Lower leg skin (tissue), 3 donors: ENCODE data around the gene DGAT2.

Experiments
- CTCF ChIP-seq, 3 donors: fragments of 450-650 bp; IDR thresholded peaks; one replicate each; pipeline ENCODE4 v1.5.1; 2016; ENCODE audit warnings: antibody characterized with exemption in 3 of 3, mild to moderate bottlenecking in 3 of 3, moderate library complexity in 2 of 3
- POLR2A ChIP-seq, 2 donors: fragments of 450-650 bp; IDR thresholded peaks; one replicate each; pipeline ENCODE4 v1.6.1; 2016 to 2017; ENCODE audit warnings: antibody characterized with exemption in 2 of 2, mild to moderate bottlenecking in 1 of 2, moderate library complexity in 1 of 2

- TF ChIP-seq CTCF (IDR thresholded peaks at IDR 0.05) = no peak
- no peak for TF ChIP-seq POLR2A (IDR thresholded peaks at IDR 0.05)
Measured at GRCh38 chr11:75793966-75794365, 25.4 kb downstream of the DGAT2 start.
